H9 (cell line): ENCODE data around the gene C1orf159. TPM values are rescaled to one million over a fixed set of nuclear protein-coding genes. Genes with fewer than 3 reads are reported as not detected.

ENCODE experiments used
- DNase-seq: peaks from one replicate; pipeline ENCODE4 v3.0.0-alpha.2; 2017
- H2AFZ ChIP-seq: one replicate; pipeline ENCODE4 v1.6.1; 2013; ENCODE audit warnings: mild to moderate bottlenecking, low read length, control low read depth, moderate library complexity
- H2AK5ac ChIP-seq: 2 replicates; pipeline ENCODE4 v1.6.1; 2013; ENCODE audit warnings: low read length, control low read depth, mixed read lengths; ENCODE audit not compliant: insufficient read length
- H2BK120ac ChIP-seq: one replicate; pipeline ENCODE4 v1.6.1; 2013; ENCODE audit warnings: low read depth, mild to moderate bottlenecking, low read length, control low read depth, inconsistent platforms; ENCODE audit not compliant: poor library complexity, severe bottlenecking
- H2BK12ac ChIP-seq: 2 replicates; pipeline ENCODE4 v1.6.1; 2013; ENCODE audit warnings: low read length, control low read depth, mixed read lengths, low read depth; ENCODE audit not compliant: insufficient read length
- H2BK15ac ChIP-seq: 2 replicates; pipeline ENCODE4 v1.6.1; 2013; ENCODE audit warnings: low read depth, low read length, control low read depth
- H2BK20ac ChIP-seq: one replicate; pipeline ENCODE4 v1.6.1; 2013; ENCODE audit warnings: low read depth, mild to moderate bottlenecking, low read length, control low read depth, inconsistent platforms; ENCODE audit not compliant: poor library complexity, severe bottlenecking
- H2BK5ac ChIP-seq: 2 replicates; pipeline ENCODE4 v1.6.1; 2013; ENCODE audit warnings: low read length, control low read depth, mixed read lengths; ENCODE audit not compliant: insufficient read length
- H3K14ac ChIP-seq: 2 replicates; pipeline ENCODE4 v1.6.1; 2013; ENCODE audit warnings: low read length, control low read depth; ENCODE audit not compliant: insufficient read depth
- H3K18ac ChIP-seq: 2 replicates; pipeline ENCODE4 v1.6.1; 2013; ENCODE audit warnings: low read depth, mild to moderate bottlenecking, mixed read lengths, low read length, control low read depth; ENCODE audit not compliant: insufficient read length
- H3K23ac ChIP-seq: 2 replicates; pipeline ENCODE4 v1.6.1; 2013; ENCODE audit warnings: low read length, control low read depth, mixed read lengths, low read depth; ENCODE audit not compliant: insufficient read length
- H3K23me2 ChIP-seq: 2 replicates; pipeline ENCODE4 v1.6.1; 2013; ENCODE audit warnings: low read depth, mild to moderate bottlenecking, mixed read lengths, low read length, control low read depth; ENCODE audit not compliant: insufficient read length, poor library complexity, severe bottlenecking
- H3K27ac ChIP-seq: 2 replicates; pipeline ENCODE4 v1.5.1; 2013; ENCODE audit warnings: low read length, control low read depth, mixed read lengths, low read depth; ENCODE audit not compliant: insufficient read length
- H3K27me3 ChIP-seq: 2 replicates; pipeline ENCODE4 v1.6.1; 2013; ENCODE audit warnings: low read length, control low read depth, inconsistent platforms; ENCODE audit not compliant: insufficient read depth
- H3K4ac ChIP-seq: 2 replicates; pipeline ENCODE4 v1.6.1; 2013; ENCODE audit warnings: low read depth, mild to moderate bottlenecking, control low read depth, inconsistent platforms, low read length, moderate library complexity
- H3K4me1 ChIP-seq: 2 replicates; pipeline ENCODE4 v1.6.1; 2013; ENCODE audit warnings: low read length, control low read depth, inconsistent platforms; ENCODE audit not compliant: insufficient read depth
- H3K4me2 ChIP-seq: 2 replicates; pipeline ENCODE4 v1.6.1; 2013; ENCODE audit warnings: low read length, control low read depth, mixed read lengths; ENCODE audit not compliant: insufficient read length, insufficient read depth
- H3K56ac ChIP-seq: 2 replicates; pipeline ENCODE4 v1.6.1; 2013; ENCODE audit warnings: low read depth, mild to moderate bottlenecking, mixed read lengths, low read length, control low read depth; ENCODE audit not compliant: insufficient read length
- H3K79me1 ChIP-seq: 2 replicates; pipeline ENCODE4 v1.6.1; 2013; ENCODE audit warnings: low read depth, mild to moderate bottlenecking, moderate library complexity, low read length, control low read depth, inconsistent platforms; ENCODE audit not compliant: insufficient read depth, poor library complexity, severe bottlenecking
- H3K79me2 ChIP-seq: 2 replicates; pipeline ENCODE4 v1.6.1; 2013; ENCODE audit warnings: low read length, control low read depth, inconsistent platforms; ENCODE audit not compliant: insufficient read depth
- H3K9ac ChIP-seq: 2 replicates; pipeline ENCODE4 v1.6.1; 2013; ENCODE audit warnings: low read length, control low read depth, mixed read lengths; ENCODE audit not compliant: insufficient read length; ENCODE audit errors: extremely low read depth
- H3K9me3 ChIP-seq: one replicate; pipeline ENCODE4 v1.6.1; 2013; ENCODE audit warnings: low read depth, low read length, inconsistent platforms; ENCODE audit not compliant: control insufficient read depth
- H3T11ph ChIP-seq: one replicate; pipeline ENCODE4 v1.6.1; 2013; ENCODE audit warnings: mild to moderate bottlenecking, low read length, control low read depth, inconsistent platforms
- H4K20me1 ChIP-seq: one replicate; pipeline ENCODE4 v1.6.1; 2013; ENCODE audit not compliant: control insufficient read depth, insufficient read length, insufficient read depth
- H4K5ac ChIP-seq: 2 replicates; pipeline ENCODE4 v1.6.1; 2013; ENCODE audit warnings: low read depth, mild to moderate bottlenecking, mixed read lengths, low read length, control low read depth; ENCODE audit not compliant: insufficient read length
- H4K8ac ChIP-seq: replicated peaks from 2 replicates; pipeline ENCODE4 v1.6.1; 2013; ENCODE audit warnings: low read length, control low read depth, mixed read lengths, low read depth; ENCODE audit not compliant: insufficient read length
- H4K91ac ChIP-seq: 2 replicates; pipeline ENCODE4 v1.6.1; 2013; ENCODE audit warnings: low read depth, mild to moderate bottlenecking, moderate library complexity, mixed read lengths, low read length, control low read depth; ENCODE audit not compliant: insufficient read length
- H3K27ac Mint-ChIP-seq, 3 experiments: 2 replicates in 2 of 3; 3 replicates in 1 of 3; pipeline ENCODE4 v1.8.0; 2020 to 2021; ENCODE audit warnings: mixed read lengths in 3 of 3, mild to moderate bottlenecking in 1 of 3, moderate library complexity in 1 of 3
- H3K27me3 Mint-ChIP-seq: 2 replicates; pipeline ENCODE4 v1.8.0; 2021; ENCODE audit warnings: low read depth, mild to moderate bottlenecking, moderate library complexity, mixed read lengths
- H3K36me3 Mint-ChIP-seq, 3 experiments: 2 replicates in 2 of 3; 3 replicates in 1 of 3; pipeline ENCODE4 v1.8.0; 2020 to 2021; ENCODE audit warnings: low read depth in 3 of 3, mixed read lengths in 3 of 3; ENCODE audit not compliant: insufficient read depth in 1 of 3
- H3K4me1 Mint-ChIP-seq, 2 experiments: 2 replicates each; pipeline ENCODE4 v1.8.0; 2020; ENCODE audit warnings: mixed read lengths in 2 of 2
- H3K4me3 Mint-ChIP-seq, 2 experiments: 2 replicates in 1 of 2; 3 replicates in 1 of 2; pipeline ENCODE4 v1.8.0; 2020 to 2021; ENCODE audit warnings: mild to moderate bottlenecking in 2 of 2, mixed read lengths in 2 of 2, moderate library complexity in 1 of 2
- H3K9me3 Mint-ChIP-seq, 2 experiments: 2 replicates in 1 of 2; 3 replicates in 1 of 2; pipeline ENCODE4 v1.8.0; 2020; ENCODE audit warnings: mild to moderate bottlenecking in 2 of 2, mixed read lengths in 2 of 2, moderate library complexity in 1 of 2
- CTCF ChIP-seq: fragments of 200-600 bp; sonication (generic); conservative IDR thresholded peaks from 3 replicates; pipeline ENCODE4 v1.8.0; 2021; ENCODE audit warnings: antibody characterized with exemption, mild to moderate bottlenecking
- WGBS: extraction: QIAGEN DNeasy Blood & Tissue Kit; methylation state at CpG from one replicate; pipeline ENCODE4 v1.1.7; 2013; ENCODE audit warnings: missing lambda C conversion rate, low lambda C conversion rate, mixed read lengths; ENCODE audit not compliant: insufficient read length; ENCODE audit errors: extremely low coverage; 5-methylcytosine and 5-hydroxymethylcytosine counted together
- total RNA-seq: library from RNA; stranded (reverse); gene quantifications from 2 replicates; pipeline ENCODE4 v1.2.1, GENCODE V29; 2021

The C1orf159 gene
- total RNA-seq, 1 experiment from 2014 or later = 12.3 TPM

- Histone ChIP-seq H3T11ph (no peak overlapping the region), H4K20me1 (no peaks in the 10 kb centered on the region), H3K27me3 (peaks cover 1% of the 10 kb centered on the region; the same call in 1 of the 2 replicates), H3K23me2 (no peaks in the 10 kb centered on the region), H3K56ac (no peak overlapping the region), H3K4ac (no peak overlapping the region), H3K4me2 (no peak overlapping the region), H2BK5ac (no peak overlapping the region), H3K27ac (no peak overlapping the region), H3K9ac (no peak overlapping the region), H2BK120ac (no peak overlapping the region), H2AFZ (no peak overlapping the region), H3K23ac (no peak overlapping the region), H2BK20ac (no peak overlapping the region), H3K14ac (no peak overlapping the region), H2BK12ac (no peak overlapping the region), H2AK5ac (no peak overlapping the region), H3K79me1 (no peaks in the 10 kb centered on the region), H3K18ac (no peak overlapping the region), H4K5ac (no peak overlapping the region), H2BK15ac (no peak overlapping the region), H4K8ac (no peak overlapping the region), H3K9me3 (no peaks in the 10 kb centered on the region), H3K79me2 (no peaks in the 10 kb centered on the region; the same call in 1 of the 2 replicates), H4K91ac (no peak overlapping the region), H3K4me1 (no peaks in the 10 kb centered on the region)
- no peaks in the 10 kb centered on the region for H3K9me3 Mint-ChIP-seq
- no peak overlapping the region for H3K27ac Mint-ChIP-seq
- WGBS = no CpG with 5 or more reads among the region's 15 CpGs
- H3K27me3 Mint-ChIP-seq = peaks cover 20% of the 10 kb centered on the region
- no peak for DNase-seq
- TF ChIP-seq CTCF = no peak
- peaks cover 10 to 38% (median 34%) of the 10 kb centered on the region in 3 experiments for H3K36me3 Mint-ChIP-seq
- no peak overlapping the region for H3K4me3 Mint-ChIP-seq
- peaks cover 0 to under 1% of the 10 kb centered on the region in 2 experiments; a peak in 1 of 4 replicates for H3K4me1 Mint-ChIP-seq
Measured at GRCh38 chr1:1053022-1053421, 62.9 kb downstream of the C1orf159 start.
